HEK293T (cell line): ENCODE results near the gene NCKIPSD.

Experiments used
- BHLHE40 ChIP-seq: fragments of 450-650 bp; IDR thresholded peaks from 2 replicates; pipeline ENCODE4 v1.6.1; 2016; ENCODE audit warnings: mild to moderate bottlenecking, moderate library complexity, borderline replicate concordance
- ELF4 ChIP-seq: fragments of 450-650 bp; IDR thresholded peaks from 2 replicates; pipeline ENCODE4 v1.6.1; 2017; ENCODE audit warnings: antibody characterized with exemption
- FOXA1 ChIP-seq: fragments of 450-650 bp; IDR thresholded peaks from 2 replicates; pipeline ENCODE4 v1.6.1; 2016; ENCODE audit warnings: mild to moderate bottlenecking
- FOXK2 ChIP-seq: fragments of 450-650 bp; IDR thresholded peaks from 2 replicates; pipeline ENCODE4 v1.6.1; 2016; ENCODE audit warnings: mild to moderate bottlenecking
- FOXM1 ChIP-seq: fragments of 450-650 bp; IDR thresholded peaks from 2 replicates; pipeline ENCODE4 v1.6.1; 2017; ENCODE audit warnings: mild to moderate bottlenecking, borderline replicate concordance
- HDGF ChIP-seq: fragments of 450-650 bp; IDR thresholded peaks from 2 replicates; pipeline ENCODE4 v1.6.1; 2017; ENCODE audit warnings: antibody characterized with exemption, borderline replicate concordance
- L3MBTL2 ChIP-seq: fragments of 450-650 bp; conservative IDR thresholded peaks from 2 replicates; pipeline ENCODE4 v1.6.1; 2016; ENCODE audit warnings: mild to moderate bottlenecking
- LEF1 ChIP-seq: fragments of 450-650 bp; IDR thresholded peaks from 2 replicates; pipeline ENCODE4 v1.6.1; 2017; ENCODE audit warnings: mild to moderate bottlenecking, borderline replicate concordance
- NFRKB ChIP-seq: fragments of 450-650 bp; IDR thresholded peaks from 2 replicates; pipeline ENCODE4 v1.6.1; 2016; ENCODE audit warnings: mild to moderate bottlenecking, moderate library complexity
- SP1 ChIP-seq: fragments of 450-650 bp; IDR thresholded peaks from 2 replicates; pipeline ENCODE4 v1.6.1; 2017
- SUZ12 ChIP-seq: fragments of 450-650 bp; IDR thresholded peaks from 2 replicates; pipeline ENCODE4 v1.6.1; 2016; ENCODE audit warnings: mild to moderate bottlenecking
- ZNF384 ChIP-seq: fragments of 450-650 bp; IDR thresholded peaks from 2 replicates; pipeline ENCODE4 v1.6.1; 2016

DNA sequence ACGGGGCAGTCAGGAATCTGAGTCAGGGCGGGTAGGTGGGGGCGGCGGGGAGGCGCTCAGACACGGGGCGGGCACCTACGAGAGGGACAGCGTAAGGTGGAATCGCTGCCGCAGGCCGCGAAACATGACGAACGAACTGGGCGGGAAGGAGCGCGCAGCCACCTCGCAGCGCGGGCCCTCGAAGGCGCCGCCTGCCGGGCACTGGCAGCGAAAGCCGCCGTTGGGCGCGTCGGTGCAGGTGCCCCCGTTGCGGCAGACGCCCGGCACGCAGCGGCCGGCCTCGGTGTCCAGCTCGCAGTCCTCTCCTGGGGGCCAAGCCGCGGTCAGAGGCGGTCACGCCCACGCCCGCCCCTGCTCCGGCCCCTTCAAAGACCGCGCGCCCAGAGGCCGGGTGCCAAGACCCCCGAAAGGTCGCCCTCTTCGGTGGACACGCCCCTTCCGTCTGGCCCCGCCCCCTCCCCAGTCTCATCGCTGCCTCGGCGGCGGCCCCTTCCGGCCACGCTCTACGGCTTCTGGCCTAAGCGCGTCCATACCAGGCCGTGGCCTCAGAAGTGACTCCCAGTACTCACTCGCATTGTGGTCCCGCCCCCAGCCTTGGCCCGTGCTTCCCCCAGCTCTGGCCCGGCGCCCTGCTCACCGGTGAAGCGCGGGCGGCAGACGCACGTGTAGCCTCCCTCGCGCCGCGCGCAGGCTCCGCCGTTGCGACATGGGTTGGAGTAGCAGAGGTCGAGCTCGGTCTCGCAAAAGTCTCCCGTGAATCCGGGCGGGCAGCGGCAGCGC is 29.5 kb downstream of the NCKIPSD start:
- TF ChIP-seq SP1, result no peak
- no peak for TF ChIP-seq FOXA1
- TF ChIP-seq ZNF384, result no peak
- TF ChIP-seq FOXK2, result no peak
- no peak for TF ChIP-seq ELF4
- TF ChIP-seq L3MBTL2, result no peak
- no peak for TF ChIP-seq SUZ12
- no peak for TF ChIP-seq HDGF
- no peak for TF ChIP-seq LEF1
- TF ChIP-seq NFRKB, result no peak
- TF ChIP-seq FOXM1, result no peak
- TF ChIP-seq BHLHE40, result no peak
